K562 (cell line): ENCODE measurements around the gene PBXIP1. TPM values are rescaled to one million over a fixed set of nuclear protein-coding genes. Genes with fewer than 3 reads are reported as not detected.

Source experiments
- E2F6 ChIP-seq, 2 experiments: IDR thresholded peaks; 2 replicates each; pipeline ENCODE4 v1.6.1; 2011; ENCODE audit warnings: borderline replicate concordance in 1 of 2, control low read depth in 1 of 2, low read depth in 1 of 2, low read length in 1 of 2, mild to moderate bottlenecking in 1 of 2, mixed read lengths in 1 of 2, moderate library complexity in 1 of 2; ENCODE audit not compliant: insufficient read depth in 1 of 2, insufficient read length in 1 of 2, poor library complexity in 1 of 2, severe bottlenecking in 1 of 2; ENCODE audit errors: extremely low read depth in 1 of 2
- ETS2 ChIP-seq: IDR thresholded peaks from 2 replicates; pipeline ENCODE4 v1.6.1; 2016; ENCODE audit warnings: borderline replicate concordance, missing genetic modification characterization, mild to moderate bottlenecking, moderate library complexity, missing compliant biosample characterization; ENCODE audit not compliant: poor library complexity, severe bottlenecking
- FOXA1 ChIP-seq: fragments of 450-650 bp; IDR thresholded peaks from 2 replicates; pipeline ENCODE4 v1.6.1; 2016; ENCODE audit warnings: mild to moderate bottlenecking, borderline replicate concordance
- HCFC1 ChIP-seq: IDR thresholded peaks from 2 replicates; pipeline ENCODE4 v1.6.1; 2012; ENCODE audit warnings: low read depth, low read length, improper control_type of control experiment
- MLLT1 ChIP-seq, 2 experiments: fragments of 450-650 bp; IDR thresholded peaks; 2 replicates each; pipeline ENCODE4 v1.6.1; 2016
- PYGO2 ChIP-seq: fragments of 450-650 bp; IDR thresholded peaks from 2 replicates; pipeline ENCODE4 v1.6.1; 2016; ENCODE audit warnings: mild to moderate bottlenecking, missing genetic modification characterization, moderate library complexity, missing compliant biosample characterization
- RAD21 ChIP-seq, 2 experiments: fragments of 250-450 bp in 1 of 2; fragments of 450-650 bp in 1 of 2; sonication (Bioruptor Pico) in 1 of 2; formaldehyde crosslinking in 1 of 2; IDR thresholded peaks in 1 of 2; conservative IDR thresholded peaks in 1 of 2; 2 replicates each; pipeline versions ENCODE4 v1.4.0 to v1.8.0; 2020 to 2022; ENCODE audit warnings: mild to moderate bottlenecking in 2 of 2, moderate library complexity in 1 of 2
- SIN3A ChIP-seq, 2 experiments: fragments of 150-350 bp in 1 of 2; IDR thresholded peaks; 2 replicates each; pipeline ENCODE4 v1.6.1; 2011 to 2016; ENCODE audit warnings: borderline replicate concordance in 2 of 2, low read depth in 2 of 2, low read length in 2 of 2, mild to moderate bottlenecking in 2 of 2, moderate library complexity in 2 of 2; ENCODE audit not compliant: control insufficient read depth in 1 of 2
- SLC30A9 ChIP-seq: fragments of 250-450 bp; sonication (Bioruptor Pico); IDR thresholded peaks from 2 replicates; pipeline ENCODE4 v1.8.0; 2022; ENCODE audit warnings: mild to moderate bottlenecking, moderate library complexity
- SMC3 ChIP-seq: conservative IDR thresholded peaks from 2 replicates; pipeline ENCODE4 v1.6.1; 2011; ENCODE audit warnings: low read depth, low read length, improper control_type of control experiment; ENCODE audit not compliant: insufficient read depth
- SRF ChIP-seq, 2 experiments: fragments of 250-450, 450-650 bp in 1 of 2; sonication (Bioruptor Pico) in 1 of 2; sonication (generic) in 1 of 2; formaldehyde crosslinking; IDR thresholded peaks; 2 replicates each; pipeline versions ENCODE4 v1.5.0 to v1.5.1; 2020 to 2022; ENCODE audit warnings: mild to moderate bottlenecking in 1 of 2, missing genetic modification reagents in 1 of 2
- TBL1XR1 ChIP-seq, 2 experiments: IDR thresholded peaks; 2 replicates each; pipeline ENCODE4 v1.6.1; 2012; ENCODE audit warnings: improper control_type of control experiment in 2 of 2, low read length in 2 of 2, mild to moderate bottlenecking in 1 of 2
- TFAP4 ChIP-seq: sonication (generic); formaldehyde crosslinking; IDR thresholded peaks from 2 replicates; pipeline ENCODE4 v1.8.0; 2022; ENCODE audit warnings: missing genetic modification reagents, mild to moderate bottlenecking, moderate library complexity, borderline replicate concordance
- VEZF1 ChIP-seq: fragments of 200-800 bp; sonication (Bioruptor generic); IDR thresholded peaks from 2 replicates; pipeline ENCODE4 v1.6.1; 2017; ENCODE audit warnings: missing genetic modification characterization, missing compliant biosample characterization
- ZNF639 ChIP-seq, 2 experiments: fragments of 200-800 bp in 1 of 2; sonication (Bioruptor generic) in 1 of 2; sonication (generic) in 1 of 2; formaldehyde crosslinking in 1 of 2; IDR thresholded peaks in 1 of 2; conservative IDR thresholded peaks in 1 of 2; 2 replicates each; pipeline versions ENCODE4 v1.5.0 to v1.6.1; 2016 to 2020; ENCODE audit warnings: missing compliant biosample characterization in 1 of 2, missing genetic modification characterization in 1 of 2, missing genetic modification reagents in 1 of 2
- polyA plus RNA-seq, 8 experiments: library from polyadenylated mRNA; depleted of rRNA in 4 of 8; stranded (reverse) in 5 of 8; unstranded in 3 of 8; fragments of >200 nt; fragmentation: Nextera tagmentation in 2 of 8; fragmentation: Illumina TruSeq in 1 of 8; extraction: Ambion mirVana in 2 of 8; extraction: Trizol in 1 of 8; gene quantifications; 2 replicates each; pipeline versions ENCODE4 v1.2.1 to v1.2.3, GENCODE V29; 2011 to 2014; ENCODE audit warnings: inconsistent platforms in 1 of 8, missing spikeins in 1 of 8
- total RNA-seq, 7 experiments: library from RNA; depleted of rRNA in 6 of 7; stranded (reverse); fragments of >200 nt in 6 of 7; fragmentation: Illumina TruSeq in 2 of 7; extraction: Trizol in 2 of 7; gene quantifications; 2 replicates each; pipeline versions ENCODE4 v1.2.1 to v1.2.3, GENCODE V29; 2011 to 2021; ENCODE audit warnings: low replicate concordance in 1 of 7
- TF ChIP-seq, protein P1 (sequence below): fragments of 450-650 bp; IDR thresholded peaks from 2 replicates; pipeline ENCODE4 v1.6.1; 2016; ENCODE audit warnings: low read depth, mild to moderate bottlenecking, moderate library complexity

Gene PBXIP1
- total and polyA plus RNA-seq, 9 of the 15 experiments (the other 6 are each of a cell fraction or from before 2014, with no cell fraction given) = 0.13 to 8.3 (median 5.8) TPM

GRCh38 chr1:154973344-154974101 lies 17.6 kb upstream of the PBXIP1 start (continued):
- TF ChIP-seq E2F6 (IDR thresholded peaks at IDR 0.05; ENCODE audit: borderline replicate concordance in 1 of 2, extremely low read depth in 1 of 2, insufficient read depth in 1 of 2, insufficient read length in 1 of 2, low read depth in 1 of 2, low read length in 1 of 2, poor library complexity in 1 of 2, severe bottlenecking in 1 of 2) (no peak), HCFC1 (no peak), TFAP4 (CRISPR knock-in tag) (peak; percentile 97), SRF (CRISPR knock-in tag; IDR thresholded peaks at IDR 0.05) (peak in 1 of 2 experiments; percentile 25; a peak in 1 of 4 replicates), ETS2 (tag) (no peak), FOXA1 (no peak), ZNF639 (CRISPR knock-in tag; conservative IDR thresholded peaks at IDR 0.05 in 1 of 2, IDR thresholded peaks at IDR 0.05 in 1 of 2) (peak in 1 of 2 experiments; percentile 64; a peak in 2 of 4 replicates), RAD21 (CRISPR knock-in tag; conservative IDR thresholded peaks at IDR 0.05 in 1 of 2, IDR thresholded peaks at IDR 0.05 in 1 of 2) (no peak; a peak in 2 of 4 replicates), PYGO2 (tag) (no peak), VEZF1 (CRISPR knock-in tag) (peak; percentile 61; the same call in 1 of the 2 replicates), SMC3 (no peak), SIN3A (IDR thresholded peaks at IDR 0.05; ENCODE audit: borderline replicate concordance in 2 of 2, control insufficient read depth in 1 of 2, low read depth in 2 of 2, low read length in 2 of 2) (peak; percentile 68 to 92; a peak in 3 of 4 replicates), TBL1XR1 (IDR thresholded peaks at IDR 0.05; ENCODE audit: low read length in 2 of 2) (0 out of 4 replicates have a peak, but pooled peaks of 1 of the 2 experiments have one; percentile 27), MLLT1 (IDR thresholded peaks at IDR 0.05) (peak; percentile 72 to 85), SLC30A9 (no peak)
- TF ChIP-seq, protein P1, sequence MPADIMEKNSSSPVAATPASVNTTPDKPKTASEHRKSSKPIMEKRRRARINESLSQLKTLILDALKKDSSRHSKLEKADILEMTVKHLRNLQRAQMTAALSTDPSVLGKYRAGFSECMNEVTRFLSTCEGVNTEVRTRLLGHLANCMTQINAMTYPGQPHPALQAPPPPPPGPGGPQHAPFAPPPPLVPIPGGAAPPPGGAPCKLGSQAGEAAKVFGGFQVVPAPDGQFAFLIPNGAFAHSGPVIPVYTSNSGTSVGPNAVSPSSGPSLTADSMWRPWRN = 0 out of 2 replicates have a peak, but pooled peaks have one; percentile 15
